Measurements from ENCODE around the gene SLC2A13.

GRCh38 chr12:39773266-39773665, 332.6 kb downstream of the SLC2A13 start:
- TF ChIP-seq, protein P1, sequence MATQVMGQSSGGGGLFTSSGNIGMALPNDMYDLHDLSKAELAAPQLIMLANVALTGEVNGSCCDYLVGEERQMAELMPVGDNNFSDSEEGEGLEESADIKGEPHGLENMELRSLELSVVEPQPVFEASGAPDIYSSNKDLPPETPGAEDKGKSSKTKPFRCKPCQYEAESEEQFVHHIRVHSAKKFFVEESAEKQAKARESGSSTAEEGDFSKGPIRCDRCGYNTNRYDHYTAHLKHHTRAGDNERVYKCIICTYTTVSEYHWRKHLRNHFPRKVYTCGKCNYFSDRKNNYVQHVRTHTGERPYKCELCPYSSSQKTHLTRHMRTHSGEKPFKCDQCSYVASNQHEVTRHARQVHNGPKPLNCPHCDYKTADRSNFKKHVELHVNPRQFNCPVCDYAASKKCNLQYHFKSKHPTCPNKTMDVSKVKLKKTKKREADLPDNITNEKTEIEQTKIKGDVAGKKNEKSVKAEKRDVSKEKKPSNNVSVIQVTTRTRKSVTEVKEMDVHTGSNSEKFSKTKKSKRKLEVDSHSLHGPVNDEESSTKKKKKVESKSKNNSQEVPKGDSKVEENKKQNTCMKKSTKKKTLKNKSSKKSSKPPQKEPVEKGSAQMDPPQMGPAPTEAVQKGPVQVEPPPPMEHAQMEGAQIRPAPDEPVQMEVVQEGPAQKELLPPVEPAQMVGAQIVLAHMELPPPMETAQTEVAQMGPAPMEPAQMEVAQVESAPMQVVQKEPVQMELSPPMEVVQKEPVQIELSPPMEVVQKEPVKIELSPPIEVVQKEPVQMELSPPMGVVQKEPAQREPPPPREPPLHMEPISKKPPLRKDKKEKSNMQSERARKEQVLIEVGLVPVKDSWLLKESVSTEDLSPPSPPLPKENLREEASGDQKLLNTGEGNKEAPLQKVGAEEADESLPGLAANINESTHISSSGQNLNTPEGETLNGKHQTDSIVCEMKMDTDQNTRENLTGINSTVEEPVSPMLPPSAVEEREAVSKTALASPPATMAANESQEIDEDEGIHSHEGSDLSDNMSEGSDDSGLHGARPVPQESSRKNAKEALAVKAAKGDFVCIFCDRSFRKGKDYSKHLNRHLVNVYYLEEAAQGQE (IDR thresholded peaks at IDR 0.05; ENCODE audit: low read depth): no peak
- TF ChIP-seq TAF1 (IDR thresholded peaks at IDR 0.05; ENCODE audit: low read depth) (no peak), NFIC (IDR thresholded peaks at IDR 0.05) (no peak), EP300 (IDR thresholded peaks at IDR 0.05; ENCODE audit: borderline replicate concordance) (no peak), RAD21 (IDR thresholded peaks at IDR 0.05; ENCODE audit: low read depth) (no peak), TEAD4 (IDR thresholded peaks at IDR 0.05) (no peak), CREB1 (IDR thresholded peaks at IDR 0.05; ENCODE audit: low read depth) (no peak), ZBTB7A (IDR thresholded peaks at IDR 0.05; ENCODE audit: low read depth) (no peak)
- TF ChIP-seq, protein P2, sequence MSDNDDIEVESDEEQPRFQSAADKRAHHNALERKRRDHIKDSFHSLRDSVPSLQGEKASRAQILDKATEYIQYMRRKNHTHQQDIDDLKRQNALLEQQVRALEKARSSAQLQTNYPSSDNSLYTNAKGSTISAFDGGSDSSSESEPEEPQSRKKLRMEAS (IDR thresholded peaks at IDR 0.05): no peak
